Epithelial cell of proximal tubule (primary cell): ENCODE data around the gene CACNA1C. TPM values are rescaled to one million over a fixed set of nuclear protein-coding genes. Genes with fewer than 3 reads are reported as not detected.

Experiments used
- DNase-seq: peaks from one replicate; pipeline ENCODE4 v3.0.0-alpha.2; 2011; ENCODE audit warnings: low read depth
- H3K4me3 ChIP-seq: 2 replicates; pipeline ENCODE4 v1.5.1; 2011; ENCODE audit warnings: low read depth, mild to moderate bottlenecking, low read length
- total RNA-seq: library from RNA; depleted of rRNA; stranded (reverse); fragments of >200 nt; gene quantifications from 2 replicates; pipeline ENCODE4 v1.2.3, GENCODE V29; 2015
- TF ChIP-seq, protein P1 (sequence below): conservative IDR thresholded peaks from 2 replicates; pipeline ENCODE4 v1.5.1; 2012; ENCODE audit warnings: low read depth, mild to moderate bottlenecking, low read length

Gene CACNA1C
- total RNA-seq, 1 donor from 2014 or later, result not detected

DNA sequence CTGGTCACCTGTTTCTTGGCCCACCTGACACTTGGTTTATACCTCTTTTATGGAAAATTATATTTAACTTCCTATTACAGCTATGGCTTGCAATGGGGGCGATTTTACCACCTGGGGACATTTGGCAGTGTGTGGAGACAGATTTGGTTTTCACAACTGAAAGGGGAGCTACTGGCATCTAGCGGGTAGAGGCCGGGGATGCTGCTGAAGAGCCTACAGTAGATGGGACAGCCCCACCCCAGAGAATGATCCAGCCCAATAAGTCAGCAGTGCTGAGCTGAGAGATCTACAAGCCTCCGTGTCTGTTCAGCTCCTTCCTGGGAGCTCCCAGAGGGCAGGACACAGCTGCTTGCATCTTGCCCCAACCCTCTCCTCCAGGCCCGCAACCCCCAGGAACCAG, 302.8 kb downstream of the CACNA1C start:
- DNase-seq, result no peak
- no peak overlapping the region for H3K4me3 ChIP-seq
- TF ChIP-seq, protein P1, sequence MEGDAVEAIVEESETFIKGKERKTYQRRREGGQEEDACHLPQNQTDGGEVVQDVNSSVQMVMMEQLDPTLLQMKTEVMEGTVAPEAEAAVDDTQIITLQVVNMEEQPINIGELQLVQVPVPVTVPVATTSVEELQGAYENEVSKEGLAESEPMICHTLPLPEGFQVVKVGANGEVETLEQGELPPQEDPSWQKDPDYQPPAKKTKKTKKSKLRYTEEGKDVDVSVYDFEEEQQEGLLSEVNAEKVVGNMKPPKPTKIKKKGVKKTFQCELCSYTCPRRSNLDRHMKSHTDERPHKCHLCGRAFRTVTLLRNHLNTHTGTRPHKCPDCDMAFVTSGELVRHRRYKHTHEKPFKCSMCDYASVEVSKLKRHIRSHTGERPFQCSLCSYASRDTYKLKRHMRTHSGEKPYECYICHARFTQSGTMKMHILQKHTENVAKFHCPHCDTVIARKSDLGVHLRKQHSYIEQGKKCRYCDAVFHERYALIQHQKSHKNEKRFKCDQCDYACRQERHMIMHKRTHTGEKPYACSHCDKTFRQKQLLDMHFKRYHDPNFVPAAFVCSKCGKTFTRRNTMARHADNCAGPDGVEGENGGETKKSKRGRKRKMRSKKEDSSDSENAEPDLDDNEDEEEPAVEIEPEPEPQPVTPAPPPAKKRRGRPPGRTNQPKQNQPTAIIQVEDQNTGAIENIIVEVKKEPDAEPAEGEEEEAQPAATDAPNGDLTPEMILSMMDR, result no peak

- TF ChIP-seq, protein P1, result no peak
- DNase-seq, result no peak
- H3K4me3 ChIP-seq, result no peak overlapping the region
These were observed 303.9 kb downstream of the CACNA1C start for GRCh38 chr12:2356601-2357125.

GRCh38 chr12:2358986-2359658, 306.3 kb downstream of the CACNA1C start:
- TF ChIP-seq, protein P1, result peak; percentile 28
- H3K4me3 ChIP-seq, result no peak overlapping the region
- DNase-seq, result no peak

GRCh38 chr12:2359725-2360629, 307.2 kb downstream of the CACNA1C start:
- TF ChIP-seq, protein P1, result no peak
- no peak for DNase-seq
- H3K4me3 ChIP-seq, result no peak overlapping the region

- no peak for DNase-seq
- TF ChIP-seq, protein P1, result peak; percentile 21
- no peak overlapping the region for H3K4me3 ChIP-seq
These were observed 307.9 kb downstream of the CACNA1C start for GRCh38 chr12:2360630-2361170.

- no peak for DNase-seq
- TF ChIP-seq, protein P1, result no peak
- no peak overlapping the region for H3K4me3 ChIP-seq
These were observed 311.2 kb downstream of the CACNA1C start for GRCh38 chr12:2363836-2364609.
